Activated naive CD4-positive, alpha-beta T cell treated with anti-CD3 and anti-CD28 coated beads, Interleukin-2, amount 50 U/mL, for 16 hours (primary cell): ENCODE results near the gene KLHL3.

Experiments
- DNase-seq: peaks from one replicate; pipeline ENCODE4 v3.0.0-alpha.2; 2020

Gene KLHL3

GRCh38 chr5:137741718-137742117, 5.8 kb upstream of the KLHL3 start:
- no peak for DNase-seq

- DNase-seq, result no peak
These were observed 3.8 kb upstream of the KLHL3 start for GRCh38 chr5:137739737-137740136.

GRCh38 chr5:137738947-137739346, 3.1 kb upstream of the KLHL3 start:
- DNase-seq, result no peak

- DNase-seq, result peak; percentile 39
These were observed 1.7 kb upstream of the KLHL3 start for GRCh38 chr5:137737349-137738131.

- no peak for DNase-seq
These were observed 607 bp upstream of the KLHL3 start for GRCh38 chr5:137736496-137736895.

- DNase-seq, result peak; percentile 16
These were observed 831 bp downstream of the KLHL3 start for GRCh38 chr5:137734962-137735554.

GRCh38 chr5:137734331-137734730, 1.6 kb downstream of the KLHL3 start:
- DNase-seq, result no peak

GRCh38 chr5:137733922-137734321, 2.0 kb downstream of the KLHL3 start:
- DNase-seq, result no peak

GRCh38 chr5:137733006-137733405, 2.9 kb downstream of the KLHL3 start:
- no peak for DNase-seq

- DNase-seq, result no peak
These were observed 4.7 kb downstream of the KLHL3 start for GRCh38 chr5:137731176-137731575.

GRCh38 chr5:137730336-137730735, 5.6 kb downstream of the KLHL3 start:
- DNase-seq, result no peak

GRCh38 chr5:137728048-137728447, 7.8 kb downstream of the KLHL3 start:
- no peak for DNase-seq

- no peak for DNase-seq
These were observed 8.3 kb downstream of the KLHL3 start for GRCh38 chr5:137727623-137728022.

- no peak for DNase-seq
These were observed 11.6 kb downstream of the KLHL3 start for GRCh38 chr5:137724251-137724650.

- DNase-seq, result no peak
These were observed 17.3 kb downstream of the KLHL3 start for GRCh38 chr5:137718611-137719010.

GRCh38 chr5:137716337-137716736, 19.6 kb downstream of the KLHL3 start:
- DNase-seq, result no peak

GRCh38 chr5:137715456-137715855, 20.4 kb downstream of the KLHL3 start:
- no peak for DNase-seq

- no peak for DNase-seq
These were observed 20.9 kb downstream of the KLHL3 start for GRCh38 chr5:137714946-137715345.

- DNase-seq, result no peak
These were observed 21.4 kb downstream of the KLHL3 start for GRCh38 chr5:137714494-137714893.

- no peak for DNase-seq
These were observed 23.7 kb downstream of the KLHL3 start for GRCh38 chr5:137712139-137712667.

- no peak for DNase-seq
These were observed 25.8 kb downstream of the KLHL3 start for GRCh38 chr5:137710086-137710485.

GRCh38 chr5:137708796-137709559, 26.9 kb downstream of the KLHL3 start:
- no peak for DNase-seq

GRCh38 chr5:137708062-137708461, 27.8 kb downstream of the KLHL3 start:
- DNase-seq, result no peak

- no peak for DNase-seq
These were observed 29.0 kb downstream of the KLHL3 start for GRCh38 chr5:137706841-137707240.
